Tibial artery (tissue), 4 donors: ENCODE data around the gene POP4.

ENCODE experiments used
- DNase-seq, 2 donors: peaks; one replicate each; pipeline ENCODE4 v3.0.0-alpha.2; 2019
- H3K27ac ChIP-seq, 2 donors: fragments of 200-600 bp; sonication (generic) in 1 of 2; 1 replicate in 1 of 2; 2 replicates in 1 of 2; pipeline ENCODE4 v1.5.1; 2018 to 2019; ENCODE audit warnings: mild to moderate bottlenecking in 1 of 2
- H3K27me3 ChIP-seq, 2 donors: fragments of 200-600 bp; sonication (generic) in 1 of 2; one replicate each; pipeline versions ENCODE4 v1.5.1 to v1.6.0; 2016 to 2019
- H3K36me3 ChIP-seq, 3 donors: fragments of 200-600 bp; sonication (generic) in 2 of 3; one replicate each; pipeline ENCODE4 v1.5.1; 2016 to 2019; ENCODE audit warnings: mild to moderate bottlenecking in 2 of 3
- H3K4me1 ChIP-seq, 4 donors: fragments of 200-600 bp; sonication (generic) in 2 of 4; 1 replicate in 3 of 4; 2 replicates in 1 of 4; pipeline ENCODE4 v1.5.1; 2016 to 2019
- H3K4me3 ChIP-seq, 2 donors: fragments of 200-600 bp; sonication (generic) in 1 of 2; 1 replicate in 1 of 2; 2 replicates in 1 of 2; pipeline ENCODE4 v1.5.1; 2018 to 2019; ENCODE audit warnings: mild to moderate bottlenecking in 2 of 2
- H3K9me3 ChIP-seq, 3 donors: fragments of 200-600 bp; sonication (generic) in 1 of 3; one replicate each; pipeline ENCODE4 v1.5.1; 2016 to 2019
- intact Hi-C: fragments of 100-400 bp; cut with DNase I; formaldehyde crosslinking; loops from one replicate; pipeline ENCODE4 v1.15.0; 2023; ENCODE audit warnings: low total_unique reads
- TF ChIP-seq, protein P1 (sequence below), 2 experiments: fragments of 200-600 bp in 1 of 2; fragments of 450-650 bp in 1 of 2; IDR thresholded peaks; one replicate each; pipeline ENCODE4 v1.5.1; 2017 to 2019; ENCODE audit warnings: antibody characterized with exemption in 2 of 2, mild to moderate bottlenecking in 1 of 2, moderate library complexity in 1 of 2

POP4 gene

GRCh38 chr19:29665215-29665825, 59.2 kb downstream of the POP4 start, which contains the start of gene PLEKHF1:
Gene PLEKHF1, plus strand, starts transcription at chr19:29665461. Its CDS starts 8,379 bp downstream, at chr19:29673840.
- no peaks in the 10 kb centered on the region for H3K9me3 ChIP-seq
- TF ChIP-seq, protein P1, sequence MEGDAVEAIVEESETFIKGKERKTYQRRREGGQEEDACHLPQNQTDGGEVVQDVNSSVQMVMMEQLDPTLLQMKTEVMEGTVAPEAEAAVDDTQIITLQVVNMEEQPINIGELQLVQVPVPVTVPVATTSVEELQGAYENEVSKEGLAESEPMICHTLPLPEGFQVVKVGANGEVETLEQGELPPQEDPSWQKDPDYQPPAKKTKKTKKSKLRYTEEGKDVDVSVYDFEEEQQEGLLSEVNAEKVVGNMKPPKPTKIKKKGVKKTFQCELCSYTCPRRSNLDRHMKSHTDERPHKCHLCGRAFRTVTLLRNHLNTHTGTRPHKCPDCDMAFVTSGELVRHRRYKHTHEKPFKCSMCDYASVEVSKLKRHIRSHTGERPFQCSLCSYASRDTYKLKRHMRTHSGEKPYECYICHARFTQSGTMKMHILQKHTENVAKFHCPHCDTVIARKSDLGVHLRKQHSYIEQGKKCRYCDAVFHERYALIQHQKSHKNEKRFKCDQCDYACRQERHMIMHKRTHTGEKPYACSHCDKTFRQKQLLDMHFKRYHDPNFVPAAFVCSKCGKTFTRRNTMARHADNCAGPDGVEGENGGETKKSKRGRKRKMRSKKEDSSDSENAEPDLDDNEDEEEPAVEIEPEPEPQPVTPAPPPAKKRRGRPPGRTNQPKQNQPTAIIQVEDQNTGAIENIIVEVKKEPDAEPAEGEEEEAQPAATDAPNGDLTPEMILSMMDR (IDR thresholded peaks at IDR 0.05) = no peak
- H3K36me3 ChIP-seq = no peaks in the 10 kb centered on the region
- H3K27me3 ChIP-seq = no peaks in the 10 kb centered on the region
- intact Hi-C loops = no loop called here
- DNase-seq = peak; percentile 87 to 95
- H3K4me1 ChIP-seq = peaks cover 0 to 75% (median 61%) of the 10 kb centered on the region in 4 donors
- peak within 1 kb of the TSS; percentile 90 to 91 for H3K4me3 ChIP-seq
- peak within 1 kb of the TSS; percentile 93 for H3K27ac ChIP-seq

DNA sequence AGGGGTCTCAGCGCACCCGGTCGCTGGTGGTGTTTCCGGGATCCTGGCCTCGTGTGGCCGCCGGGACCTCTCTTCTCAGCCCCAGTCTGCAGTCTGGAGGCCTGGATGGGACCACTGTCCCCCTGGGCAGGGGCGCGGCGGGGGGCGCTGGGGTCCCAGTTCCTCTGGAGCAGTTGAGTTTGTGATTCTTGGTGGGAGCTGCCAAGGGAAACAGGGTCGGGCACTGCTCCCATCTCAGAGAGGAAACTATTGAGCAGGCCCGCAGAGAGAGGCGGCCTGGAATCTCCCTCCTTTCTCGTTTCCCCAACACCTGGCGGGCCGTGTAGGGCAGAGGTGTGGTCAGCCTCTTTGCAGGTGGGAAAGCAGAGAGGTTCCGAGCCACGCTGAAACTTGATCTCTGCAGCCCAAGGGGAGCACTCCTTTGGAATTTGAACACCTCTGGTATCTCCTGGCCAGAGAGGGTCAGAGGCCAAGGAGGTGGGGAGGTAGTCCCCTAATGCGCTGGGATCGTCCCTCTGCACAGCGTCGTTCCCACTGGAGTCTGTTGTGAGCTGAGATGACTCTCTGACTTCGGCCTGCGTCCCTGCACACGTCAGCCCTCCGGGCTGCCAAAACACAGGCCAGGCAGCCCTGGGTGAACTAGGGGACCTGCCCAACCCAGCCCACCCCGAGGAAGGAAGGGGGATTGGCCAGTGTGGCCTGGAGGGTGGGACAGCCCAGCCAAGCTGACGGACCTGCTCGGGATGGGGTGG, 59.9 kb downstream of the POP4 start:
- peak; percentile 79 to 93 for DNase-seq
- H3K27me3 ChIP-seq = no peaks in the 10 kb centered on the region
- peaks cover 0 to 80% (median 65%) of the 10 kb centered on the region in 4 donors for H3K4me1 ChIP-seq
- no peaks in the 10 kb centered on the region for H3K36me3 ChIP-seq
- TF ChIP-seq, protein P1 (IDR thresholded peaks at IDR 0.05) = no peak
- H3K27ac ChIP-seq = peak overlapping the region; percentile 93
- peak overlapping the region; percentile 90 to 91 for H3K4me3 ChIP-seq
- intact Hi-C loops = no loop called here
- H3K9me3 ChIP-seq = no peaks in the 10 kb centered on the region
